GM19023 (cell line): ENCODE measurements around the gene TMED10.
"Not testable (repeated sequence)": the region's sequence is repeated elsewhere in the genome, so short reads cannot be mapped to it uniquely, and the experiment has no call there.

Experiments
- ATAC-seq: cut with Tn5 transposase; IDR thresholded peaks from one replicate; pipeline ENCODE4 v1.9.1; 2021; ENCODE audit warnings: mild to moderate bottlenecking, moderate library complexity; ENCODE audit not compliant: unreplicated experiment

The TMED10 gene

DNA sequence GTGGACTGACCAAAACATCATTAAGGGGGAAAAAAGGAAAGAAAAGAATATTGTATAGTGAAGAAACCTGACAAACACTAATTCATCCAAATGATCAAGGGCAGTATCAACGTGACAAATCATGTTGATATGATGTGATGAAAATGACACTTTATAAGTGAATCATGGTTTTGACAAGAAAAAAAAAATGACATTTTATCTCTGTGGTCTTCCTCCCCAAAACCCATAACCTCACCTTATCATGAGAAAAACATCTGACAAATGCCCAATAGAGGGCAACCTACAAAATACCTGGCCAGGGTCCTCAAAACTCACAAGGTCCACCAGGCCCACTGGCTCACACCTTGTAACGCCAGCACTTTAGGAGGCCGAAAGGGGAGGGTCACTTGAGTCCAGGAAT is 13.8 kb downstream of the TMED10 start:
- no peak for ATAC-seq

GRCh38 chr14:75158843-75159614 is 17.4 kb downstream of the TMED10 start:
- no peak for ATAC-seq

DNA sequence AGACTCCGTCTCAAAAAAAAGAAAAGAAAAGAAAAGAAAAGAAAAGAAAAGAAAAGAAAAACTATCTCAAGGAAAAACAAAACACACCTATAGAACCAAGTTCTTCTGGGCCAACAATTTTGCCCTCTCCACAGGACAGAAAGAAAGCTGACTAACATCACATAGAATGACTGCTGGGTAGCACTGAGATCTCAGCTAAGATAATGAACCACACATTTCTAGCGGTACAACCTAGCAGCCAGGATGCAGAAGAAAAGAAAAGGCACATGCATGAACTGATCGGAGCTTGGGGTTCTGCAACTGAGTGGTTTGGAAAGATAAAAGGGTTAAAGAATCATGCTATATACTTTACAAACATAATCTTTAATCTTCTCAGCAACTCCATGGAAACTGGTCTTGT is 19.5 kb downstream of the TMED10 start:
- ATAC-seq = no peak

DNA sequence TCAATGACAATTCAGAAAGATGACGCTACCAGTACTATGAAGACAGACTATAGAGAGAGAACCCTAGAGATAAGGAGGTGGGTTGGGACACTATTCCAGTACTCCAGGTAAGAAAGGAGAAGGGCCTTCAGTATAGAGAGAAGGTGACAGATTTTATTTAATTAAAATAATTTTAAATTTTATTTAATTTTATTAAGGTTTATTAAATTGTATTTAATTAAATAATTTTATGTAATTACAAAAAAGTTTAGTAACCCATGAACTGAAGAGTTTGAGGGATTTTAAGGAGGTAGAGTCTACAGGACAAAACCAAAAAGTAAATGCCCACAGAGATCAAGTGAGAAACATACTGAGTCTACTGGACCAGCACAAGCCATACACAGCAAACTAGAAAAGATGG is 20.3 kb downstream of the TMED10 start:
- no peak for ATAC-seq

- no peak for ATAC-seq
Observed at GRCh38 chr14:75155169-75155568, 21.2 kb downstream of the TMED10 start.

DNA sequence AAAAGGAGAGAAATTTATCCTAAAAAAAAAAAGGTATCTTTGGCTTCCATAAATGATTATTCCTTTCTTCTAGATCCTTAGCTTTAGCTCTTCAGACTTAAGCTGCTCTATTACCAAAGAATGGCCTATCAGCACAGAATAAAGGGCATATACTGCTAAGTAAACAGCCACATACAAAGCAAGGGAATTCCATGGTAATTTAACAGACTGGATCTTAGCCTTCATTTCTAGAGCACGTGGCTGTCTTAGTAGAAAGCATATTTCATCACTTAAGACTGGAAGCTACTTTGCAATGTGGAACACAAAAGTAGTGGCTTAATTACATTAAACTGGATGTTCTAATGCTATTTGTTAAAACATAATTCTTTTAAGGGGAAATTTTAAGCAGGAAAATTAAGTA is 23.1 kb downstream of the TMED10 start:
- no peak for ATAC-seq

GRCh38 chr14:75151851-75152250 is 24.6 kb downstream of the TMED10 start:
- ATAC-seq = no peak

DNA sequence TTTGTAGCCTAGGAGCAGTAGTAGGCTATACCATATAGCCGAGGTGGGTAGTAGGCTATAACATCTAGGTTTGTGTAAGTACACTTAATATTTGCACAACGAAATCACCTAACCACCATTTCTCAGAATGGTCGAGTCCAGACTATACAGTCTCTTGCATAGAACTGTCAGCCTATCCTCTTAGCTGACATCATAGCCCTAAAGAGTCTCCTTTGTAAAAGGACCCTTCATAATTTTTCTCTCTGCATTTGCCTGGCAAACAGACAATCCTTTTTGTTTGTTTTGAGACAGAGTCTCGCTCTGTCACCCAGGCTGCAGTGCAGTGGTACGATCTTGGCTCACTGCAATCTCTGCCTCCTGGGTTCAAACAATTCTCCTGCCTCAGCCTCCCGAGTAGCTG is 25.8 kb downstream of the TMED10 start:
- ATAC-seq = not testable (repeated sequence)

- ATAC-seq = no peak
Observed at GRCh38 chr14:75150150-75150549, 26.3 kb downstream of the TMED10 start.

DNA sequence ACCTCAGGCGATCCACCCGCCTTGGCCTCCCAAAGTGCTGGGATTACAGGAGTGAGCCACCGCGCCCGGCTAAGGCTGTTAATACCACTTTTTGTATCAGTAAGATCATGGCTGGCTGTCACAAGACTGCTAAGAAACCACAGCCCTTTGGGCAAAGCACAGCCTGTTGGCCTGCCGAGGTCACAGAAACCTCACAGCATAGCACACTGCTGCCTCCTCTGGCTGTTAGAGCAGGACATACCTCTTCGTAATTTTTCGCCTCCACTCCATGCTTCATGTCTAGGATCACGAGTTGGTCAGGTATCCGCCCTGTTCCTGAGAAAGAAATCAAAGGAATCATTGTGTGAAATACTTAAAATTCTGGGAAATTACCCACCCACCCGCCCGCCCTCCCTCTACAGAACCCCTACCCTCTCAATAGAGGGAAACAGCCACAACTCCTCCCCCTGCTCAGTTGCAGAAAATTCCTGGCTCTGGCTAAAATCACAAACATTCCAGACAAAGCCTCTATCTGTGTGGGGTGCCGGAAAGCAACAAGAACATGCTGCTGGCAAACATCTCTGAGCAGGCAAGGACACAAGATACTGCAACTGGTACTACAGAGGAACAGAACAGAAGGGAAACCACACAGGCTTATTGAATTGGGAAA is 28.9 kb downstream of the TMED10 start:
- ATAC-seq = no peak

DNA sequence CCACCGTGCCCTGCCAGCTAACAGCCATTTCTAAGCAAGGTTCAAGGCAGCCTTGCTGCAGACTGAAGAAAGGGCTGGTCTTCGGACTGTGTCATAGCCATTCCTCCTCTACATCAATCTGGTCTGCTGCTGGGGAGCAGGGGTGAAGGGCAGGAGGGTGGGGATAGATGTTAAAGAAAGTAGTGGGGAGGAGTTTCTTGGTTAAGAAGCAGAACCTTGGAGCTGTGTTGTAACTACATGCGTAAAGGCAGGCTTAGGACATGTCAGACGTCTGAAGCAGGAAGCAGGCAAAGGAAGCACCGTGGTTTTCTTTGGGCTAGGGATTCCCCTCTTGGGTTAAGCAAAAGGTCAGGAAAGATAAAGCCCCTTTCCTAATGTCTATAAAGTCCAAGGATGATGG is 31.5 kb downstream of the TMED10 start:
- no peak for ATAC-seq

DNA sequence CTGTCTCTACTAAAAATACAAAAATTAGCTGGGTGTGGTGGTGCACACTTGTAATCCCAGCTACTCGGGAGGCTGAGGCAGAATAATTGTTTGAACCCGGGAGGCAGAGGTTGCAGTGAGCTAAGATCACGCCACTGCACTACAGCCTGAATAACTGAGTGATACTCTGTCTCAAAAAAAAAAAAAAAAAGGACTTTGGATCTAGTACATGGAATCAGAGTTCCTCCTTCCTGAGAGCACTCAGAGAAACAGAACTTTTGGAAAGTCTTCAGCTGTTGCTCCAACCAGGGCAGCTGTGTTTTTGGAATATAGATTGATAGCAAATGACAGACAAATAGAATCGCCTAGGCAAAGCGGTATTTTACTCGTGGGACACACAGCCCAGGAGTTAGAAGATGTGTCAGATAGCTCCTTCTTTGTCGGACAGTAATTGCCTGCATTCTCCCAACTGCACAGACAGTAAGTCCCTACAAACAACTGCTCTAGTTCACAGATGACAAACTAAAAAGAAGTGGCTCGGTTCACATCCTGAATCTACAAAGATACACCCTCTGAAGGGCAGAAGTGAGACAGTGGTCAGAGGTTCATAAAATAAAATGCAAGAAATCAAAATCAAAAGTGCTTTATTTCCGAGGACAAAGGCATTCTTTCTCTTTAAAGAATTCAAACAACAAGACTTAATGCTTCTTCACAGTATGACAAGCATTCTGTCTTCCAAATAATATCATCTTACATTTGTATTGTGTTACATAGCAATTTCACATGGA is 32.5 kb downstream of the TMED10 start:
- no peak for ATAC-seq

DNA sequence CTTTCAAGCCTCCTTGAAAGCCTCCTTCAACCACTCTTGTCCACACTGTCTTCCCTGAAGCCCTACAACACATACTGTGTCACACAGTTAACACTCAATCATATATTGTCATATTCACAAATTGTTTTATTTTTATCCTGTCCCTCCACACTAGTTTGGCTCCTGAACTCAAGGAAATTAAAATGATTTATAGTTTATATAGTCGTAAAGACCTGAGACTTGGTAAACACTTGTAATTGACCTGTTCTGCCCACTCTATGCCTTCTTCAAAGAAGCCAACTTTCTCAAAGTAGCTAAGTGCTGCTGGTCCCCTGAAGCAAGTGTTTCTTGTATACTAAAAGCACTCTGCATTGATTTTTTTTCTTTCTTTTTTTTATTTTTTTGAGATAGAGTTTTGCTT is 33.9 kb downstream of the TMED10 start:
- no peak for ATAC-seq

GRCh38 chr14:75141967-75142366 is 34.4 kb downstream of the TMED10 start:
- ATAC-seq = no peak

- no peak for ATAC-seq
Observed at GRCh38 chr14:75141062-75141461, 35.4 kb downstream of the TMED10 start.

DNA sequence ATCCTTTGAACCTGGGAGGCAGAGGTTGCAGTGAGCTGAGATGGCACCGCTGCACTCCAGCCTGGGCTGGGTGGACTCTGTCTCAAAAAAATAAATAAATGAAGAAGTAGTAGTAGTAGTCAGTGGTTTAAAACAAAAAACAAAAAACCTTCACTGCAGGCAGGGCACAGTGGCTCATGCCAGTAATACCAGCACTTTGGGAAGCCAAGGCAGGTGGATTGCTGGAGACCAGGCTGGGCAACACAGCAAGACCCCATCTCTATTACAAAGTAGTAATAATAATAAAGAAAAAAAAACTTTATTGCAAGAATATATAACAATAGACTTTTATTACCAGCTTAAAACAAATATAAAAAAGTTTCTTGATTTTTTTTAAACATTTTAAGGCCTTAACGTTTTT is 35.8 kb downstream of the TMED10 start:
- no peak for ATAC-seq

DNA sequence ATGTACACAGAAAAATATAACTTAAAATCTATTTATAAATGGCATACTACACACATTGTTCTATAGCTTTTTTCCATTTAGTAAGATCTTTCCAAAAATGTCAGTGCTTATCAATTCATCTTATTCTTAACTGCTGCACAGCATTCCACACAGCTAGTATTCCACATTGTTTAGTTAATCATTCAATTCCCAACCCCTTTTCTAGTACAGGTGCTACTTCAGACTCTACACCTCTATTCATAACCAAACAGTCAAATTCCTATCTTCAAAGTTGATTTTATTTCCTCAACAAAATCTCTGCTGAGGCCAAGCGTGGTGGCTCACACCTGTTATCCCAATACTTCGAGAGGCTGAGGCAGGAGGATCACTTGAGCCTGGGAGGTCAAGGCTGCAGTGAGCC is 37.2 kb downstream of the TMED10 start:
- ATAC-seq = no peak

DNA sequence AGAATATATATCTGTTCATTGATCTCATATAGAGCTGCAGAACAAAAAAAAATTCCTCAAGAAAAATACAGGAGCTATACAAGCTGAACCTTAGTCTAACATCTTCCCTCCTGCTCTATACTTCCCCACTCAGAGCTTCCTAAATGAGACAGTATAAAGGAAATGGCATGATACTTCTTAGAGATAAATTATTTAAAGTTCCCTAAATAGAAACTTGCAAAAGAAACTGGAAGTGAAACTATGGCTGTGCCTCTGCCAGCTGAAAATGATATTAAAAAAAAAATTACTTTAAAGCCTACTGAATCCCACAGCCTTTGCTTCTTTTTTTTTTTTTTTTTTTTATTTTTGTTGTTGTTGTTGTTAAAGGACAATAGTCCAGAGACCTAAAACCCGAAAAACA is 37.9 kb downstream of the TMED10 start:
- ATAC-seq = no peak

DNA sequence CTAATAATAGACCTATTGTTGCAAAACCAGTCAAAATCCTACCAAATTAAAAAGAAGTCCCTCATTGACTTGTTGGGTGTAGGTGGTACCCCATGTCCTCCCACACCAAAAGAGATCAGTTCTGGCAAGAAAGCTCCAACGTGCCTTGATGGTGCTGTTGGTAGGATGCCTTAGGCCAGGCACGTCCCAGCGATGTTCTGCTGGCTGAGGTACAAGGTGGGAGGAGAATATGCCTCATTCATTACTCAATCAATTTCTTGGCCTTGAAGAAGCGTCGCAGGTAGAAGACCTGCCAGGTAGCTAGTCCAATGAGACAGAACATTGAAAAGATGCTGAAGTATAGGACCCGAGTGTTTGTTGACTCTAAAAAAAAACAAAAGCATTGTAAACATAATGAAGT is 41.8 kb downstream of the TMED10 start:
- no peak for ATAC-seq

GRCh38 chr14:75133597-75133996 is 42.8 kb downstream of the TMED10 start:
- ATAC-seq = no peak

DNA sequence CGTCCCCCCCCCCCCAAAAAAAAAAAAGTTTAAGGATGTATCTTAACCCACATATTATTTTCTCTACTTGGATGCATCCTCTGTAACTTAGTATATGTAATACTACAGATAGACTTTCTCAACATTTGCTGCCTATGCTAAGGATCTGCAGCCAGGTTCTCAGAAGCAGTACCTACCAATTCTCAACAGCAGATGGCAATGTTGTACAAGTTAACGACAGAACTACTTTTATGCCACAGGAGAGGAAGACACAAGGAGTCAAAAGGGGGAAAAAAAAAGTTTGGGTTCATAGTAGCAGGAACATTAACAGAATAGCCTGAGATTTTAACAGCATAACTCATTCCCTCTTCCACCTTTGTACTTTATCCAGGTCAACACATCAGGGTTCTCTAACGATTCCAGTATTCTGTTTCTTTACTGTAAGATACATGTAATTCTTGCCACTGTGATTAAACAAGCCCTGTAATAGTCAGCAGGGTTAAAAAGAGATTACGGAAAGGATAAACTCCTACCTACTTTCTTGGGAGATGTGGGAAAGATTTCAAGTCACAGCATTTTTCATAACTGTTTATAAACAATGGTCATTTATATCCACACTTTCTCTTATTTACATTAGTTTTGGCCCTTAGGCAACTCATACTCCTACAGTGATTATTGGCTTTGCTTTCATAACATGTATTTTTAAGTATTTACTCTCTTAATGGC is 43.9 kb downstream of the TMED10 start:
- no peak for ATAC-seq
